Inferior parietal cortex (tissue), 1 donor: ENCODE data around the gene HOXA7.

Experiments
- DNase-seq: peaks from one replicate; pipeline ENCODE4 v3.0.0-alpha.2; 2016; ENCODE audit errors: extremely low spot score

Gene HOXA7

DNA sequence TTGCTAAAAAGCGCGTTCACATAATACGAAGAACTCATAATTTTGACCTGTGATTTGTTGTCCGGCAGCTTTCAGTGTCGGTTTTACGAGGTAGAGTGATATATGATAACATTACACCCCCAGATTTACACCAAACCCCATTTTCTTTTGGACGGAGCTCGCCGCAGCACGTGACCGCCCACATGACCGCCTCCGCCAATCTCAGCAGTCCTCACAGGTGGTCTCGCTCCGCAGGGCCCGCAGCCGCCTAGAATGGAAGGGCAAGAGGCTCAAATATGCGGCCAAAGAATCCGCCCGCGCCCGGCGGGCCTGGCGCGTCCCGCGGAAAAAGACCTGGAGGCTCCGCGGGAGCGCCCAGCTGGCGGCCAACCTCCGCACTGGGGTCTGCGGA lies at the start of gene HOXA7:
Gene HOXA7 (minus strand): TSS at position 168 of the 391 bp plus-strand sequence. CDS start 130 bp downstream, at position 38.
- DNase-seq, result no peak

DNA sequence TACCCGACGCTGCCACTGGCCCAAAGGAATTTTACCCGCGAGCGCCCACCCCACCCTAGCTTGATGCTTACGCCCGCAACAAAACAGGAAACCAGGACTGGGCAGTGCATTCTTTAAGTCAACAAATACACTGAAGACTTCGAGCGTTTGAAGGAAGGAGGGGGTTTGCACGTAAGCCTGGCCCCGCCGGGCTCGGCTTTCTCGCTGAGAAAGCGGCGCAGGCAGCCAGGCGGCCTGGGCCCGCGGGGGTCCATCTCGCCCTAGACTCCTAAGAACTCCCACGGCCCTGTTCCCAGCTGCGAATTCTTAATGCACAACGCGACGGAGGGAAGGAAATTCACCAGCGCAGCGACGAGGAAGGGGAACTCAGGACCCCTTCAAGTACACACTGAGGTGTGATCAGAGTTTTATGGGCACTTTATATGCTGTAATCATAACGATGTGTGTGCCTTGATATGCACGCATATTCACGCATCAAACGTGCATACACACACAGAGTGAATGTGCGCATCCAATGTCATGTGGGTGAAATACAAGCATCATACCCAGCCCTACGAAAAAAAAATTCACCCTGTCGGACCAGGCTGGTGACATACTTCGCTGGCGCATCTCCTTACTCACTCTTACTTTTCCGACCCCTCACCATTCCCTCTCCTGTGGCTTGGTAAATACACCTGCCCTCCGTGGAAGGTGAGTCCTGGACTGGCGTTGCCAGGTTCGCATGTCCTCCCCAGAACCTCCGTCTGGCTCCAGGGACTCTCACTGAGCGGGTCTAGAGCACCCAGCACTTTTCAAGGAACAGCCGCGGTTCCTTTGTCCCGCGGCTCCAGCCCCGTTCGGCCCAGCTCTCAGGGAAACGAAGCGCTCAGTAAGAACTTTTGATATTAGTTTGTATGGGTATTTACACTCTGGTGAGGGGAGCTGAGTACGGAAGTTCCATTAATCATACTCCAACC lies 49.1 kb upstream of the HOXA7 start:
- no peak for DNase-seq

DNA sequence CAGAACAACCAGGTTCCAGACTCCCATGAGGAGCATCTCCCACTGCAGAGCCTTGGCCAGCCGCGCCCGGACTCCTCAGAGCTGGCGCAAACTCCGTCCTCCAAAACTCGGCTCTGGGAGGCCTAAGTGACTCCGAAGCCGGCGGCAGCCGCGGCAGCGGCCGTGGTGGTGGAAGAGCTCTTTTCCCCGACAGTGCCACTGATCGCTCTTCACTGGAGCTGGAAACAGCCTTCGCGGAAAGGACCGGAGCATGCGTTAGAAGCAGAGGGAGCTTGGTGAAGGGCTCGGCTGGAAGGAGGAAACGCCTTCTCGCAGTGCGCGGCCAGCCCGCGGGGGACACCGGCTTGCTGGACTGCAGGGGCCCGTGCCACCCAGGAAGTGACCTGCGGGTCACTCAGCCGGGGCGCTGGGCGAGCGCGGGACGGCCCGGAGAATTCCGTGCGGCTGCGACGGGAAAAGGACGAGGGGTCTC lies 48.4 kb upstream of the HOXA7 start:
- no peak for DNase-seq

- no peak for DNase-seq
These were observed 47.6 kb upstream of the HOXA7 start for GRCh38 chr7:27203964-27204594.

- no peak for DNase-seq
These were observed 47.0 kb upstream of the HOXA7 start for GRCh38 chr7:27203365-27203953.

- no peak for DNase-seq
These were observed 46.3 kb upstream of the HOXA7 start for GRCh38 chr7:27202862-27203134.

GRCh38 chr7:27202018-27202861 lies 45.8 kb upstream of the HOXA7 start:
- DNase-seq, result no peak

- no peak for DNase-seq
These were observed 45.1 kb upstream of the HOXA7 start for GRCh38 chr7:27201580-27202017.

- no peak for DNase-seq
These were observed 44.5 kb upstream of the HOXA7 start for GRCh38 chr7:27200761-27201579.

- DNase-seq, result no peak
These were observed 43.6 kb upstream of the HOXA7 start, which contains the start of gene HOXA13 for GRCh38 chr7:27199849-27200760. Gene HOXA13, minus strand, starts transcription at chr7:27200091. Its CDS starts 14 bp downstream, at chr7:27200077.

- no peak for DNase-seq
These were observed 42.7 kb upstream of the HOXA7 start for GRCh38 chr7:27198871-27199801.

- no peak for DNase-seq
These were observed 41.8 kb upstream of the HOXA7 start for GRCh38 chr7:27198138-27198841.

- no peak for DNase-seq
These were observed 40.9 kb upstream of the HOXA7 start for GRCh38 chr7:27197137-27198042.

GRCh38 chr7:27196287-27196767 lies 39.9 kb upstream of the HOXA7 start:
- peak; percentile 86 for DNase-seq

GRCh38 chr7:27194686-27195379 lies 38.4 kb upstream of the HOXA7 start:
- DNase-seq, result no peak

DNA sequence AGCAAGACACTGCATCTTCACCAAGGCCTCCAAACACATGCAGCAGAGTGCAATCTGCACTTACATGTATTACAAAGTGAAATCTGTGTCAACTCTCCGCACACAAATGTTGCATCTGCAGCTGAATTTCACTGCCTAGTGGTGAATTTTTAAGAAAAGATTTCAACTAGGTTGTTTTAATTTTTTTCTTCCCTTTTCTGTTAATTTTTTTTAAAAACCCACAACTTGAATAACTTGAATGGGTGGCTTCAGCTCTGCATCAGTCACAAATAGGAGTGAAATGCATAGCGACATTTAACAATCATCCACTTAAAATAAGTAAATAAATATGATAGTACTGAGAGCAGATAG lies 37.5 kb upstream of the HOXA7 start:
- DNase-seq, result no peak
